HG03571 (cell line): ENCODE data around the gene COQ8B.

Experiments
- ATAC-seq: cut with Tn5 transposase; IDR thresholded peaks from one replicate; pipeline ENCODE4 v1.9.1; 2021; ENCODE audit not compliant: unreplicated experiment

COQ8B gene

DNA sequence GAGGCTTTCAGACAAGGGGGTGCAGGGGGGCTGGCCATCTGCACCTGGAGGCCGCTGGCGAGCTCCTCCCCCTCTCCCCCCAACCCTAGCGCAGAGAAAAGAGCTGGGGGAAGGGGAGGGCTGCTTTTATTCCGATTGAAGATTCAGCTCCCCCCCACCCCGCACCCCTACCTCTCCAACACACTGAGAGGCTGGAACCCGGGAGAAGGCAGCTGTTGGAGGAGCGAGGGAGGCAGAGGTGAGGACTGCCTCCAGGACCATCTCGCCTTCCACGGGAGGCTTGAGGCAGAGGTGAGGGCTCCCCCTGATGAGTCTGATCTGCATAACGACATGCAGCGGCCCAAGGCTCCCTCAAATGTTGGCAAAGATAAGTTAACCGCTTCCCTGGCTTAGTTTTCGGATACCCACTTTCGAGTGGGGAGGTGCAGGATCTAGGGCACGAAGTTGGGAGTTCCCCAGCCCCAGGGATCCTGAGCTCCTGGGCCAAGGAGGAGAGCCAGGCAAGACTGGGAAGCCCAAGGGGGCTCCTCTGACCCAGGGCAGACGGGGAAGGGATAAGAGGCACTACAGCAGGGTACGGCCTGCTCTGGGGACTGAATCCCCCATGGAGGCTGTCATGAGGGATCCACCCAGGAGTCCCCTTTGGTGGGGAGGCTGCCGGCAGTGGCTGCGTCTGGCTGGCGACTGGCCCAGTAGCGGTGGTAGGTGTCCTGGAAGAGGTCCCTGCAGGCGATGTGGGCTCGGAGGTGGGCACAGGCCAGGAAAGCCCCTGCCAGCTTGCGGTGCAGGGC is 25.1 kb downstream of the COQ8B start:
- ATAC-seq = no peak

DNA sequence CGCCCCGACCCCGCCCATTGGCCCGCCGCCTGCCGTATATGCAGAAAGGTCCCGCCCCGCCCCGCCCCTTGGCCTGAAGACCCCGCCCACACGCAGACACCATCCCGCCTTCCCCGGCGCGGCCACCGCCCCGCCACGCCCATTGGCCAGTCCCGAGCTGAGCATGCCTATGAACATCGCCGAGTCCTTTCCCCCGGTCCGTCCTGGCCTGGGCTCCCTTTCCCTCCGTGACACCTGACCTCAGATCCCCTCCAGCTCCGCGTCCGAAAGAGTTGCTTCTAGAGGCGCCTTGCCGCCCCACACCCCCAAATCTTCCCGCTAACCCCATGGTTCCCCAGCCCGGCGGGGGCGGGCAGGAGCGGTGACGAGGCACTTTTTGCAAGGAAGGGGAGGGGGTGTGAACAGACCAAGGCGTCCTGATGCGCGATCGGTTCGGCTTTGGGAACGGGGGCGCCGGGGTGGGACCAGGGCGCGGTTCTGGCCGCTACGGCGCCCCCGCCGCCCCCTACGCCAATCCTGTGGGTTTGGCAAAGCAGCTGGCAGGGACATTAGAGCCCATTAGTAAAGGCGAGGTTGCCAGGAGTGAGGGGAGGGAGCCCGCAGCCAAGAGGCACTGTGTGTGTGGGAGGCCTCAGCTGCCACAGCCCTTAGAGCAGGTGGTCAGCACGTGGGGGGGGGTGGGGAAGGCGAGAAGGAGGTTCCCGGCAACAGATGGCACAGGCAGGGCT is 25.8 kb downstream of the COQ8B start:
- ATAC-seq = no peak

DNA sequence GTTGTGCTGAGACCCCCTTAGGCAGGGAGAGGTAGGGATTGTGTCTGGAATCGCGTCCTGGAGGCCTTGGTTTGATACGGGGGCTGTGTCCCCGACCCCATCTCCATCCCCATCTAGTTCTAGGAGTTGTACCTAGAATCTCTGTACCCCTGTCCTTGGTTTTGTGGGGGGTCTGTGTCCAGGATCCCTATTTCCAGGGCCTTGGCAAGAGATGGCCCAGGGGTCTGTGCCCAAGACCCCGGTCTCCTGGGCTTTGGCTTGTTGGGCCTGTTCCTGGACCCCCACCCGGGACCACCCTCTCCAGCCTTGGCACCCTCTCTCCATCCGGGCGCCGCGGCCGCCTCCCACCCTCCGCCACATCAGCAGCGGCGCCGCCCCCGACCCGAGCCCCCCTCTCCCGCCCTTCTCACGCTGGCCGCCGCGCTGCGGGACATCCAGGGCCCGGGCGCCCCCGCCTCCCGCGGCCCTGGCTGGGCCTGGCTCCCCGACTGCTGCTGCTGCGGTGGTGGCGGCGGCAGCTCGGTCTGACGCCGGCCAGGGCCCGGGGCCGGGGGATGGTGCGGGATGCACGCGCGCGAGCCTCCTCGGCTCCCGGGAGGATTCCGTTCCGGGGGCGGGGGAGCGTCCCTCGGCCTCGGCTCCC is 26.5 kb downstream of the COQ8B start, which contains the start of gene NUMBL:
NUMBL (minus strand) TSS at position 602 of the 643 bp plus-strand sequence; CDS start at position 434, 168 bp downstream.
- no peak for ATAC-seq

DNA sequence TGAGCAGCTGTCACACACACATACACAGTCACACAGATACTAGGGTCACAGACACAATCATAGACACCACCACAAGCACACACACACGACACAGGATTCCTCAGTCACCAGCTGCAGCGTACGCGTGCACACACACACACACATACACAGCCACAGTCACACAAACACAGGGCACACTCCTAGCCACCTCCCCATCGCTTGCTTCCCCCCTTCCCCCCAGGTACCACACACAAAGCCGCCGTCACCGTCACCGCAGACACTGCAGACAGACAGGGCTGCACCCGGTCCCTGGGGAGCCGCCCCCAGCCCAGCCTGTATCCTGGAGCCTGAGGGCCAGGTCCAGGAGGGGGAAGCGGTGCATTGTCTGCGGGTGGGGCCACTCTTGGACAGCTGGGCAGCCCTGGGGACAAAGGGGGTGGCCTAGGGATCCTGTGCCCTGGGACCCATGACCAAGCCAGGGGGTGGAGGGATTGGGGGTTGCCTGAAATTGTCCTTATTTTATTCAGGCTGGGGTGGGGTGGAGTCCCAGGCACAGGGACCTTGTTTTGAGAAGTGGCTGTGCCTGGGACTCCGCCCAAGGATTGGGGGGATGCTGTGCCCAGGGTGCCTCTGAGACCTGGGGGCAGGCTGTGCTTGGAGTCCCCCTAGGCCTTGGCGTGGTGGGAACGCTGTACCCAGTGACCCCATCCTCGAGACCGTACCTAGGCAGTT is 27.2 kb downstream of the COQ8B start:
- ATAC-seq = no peak

DNA sequence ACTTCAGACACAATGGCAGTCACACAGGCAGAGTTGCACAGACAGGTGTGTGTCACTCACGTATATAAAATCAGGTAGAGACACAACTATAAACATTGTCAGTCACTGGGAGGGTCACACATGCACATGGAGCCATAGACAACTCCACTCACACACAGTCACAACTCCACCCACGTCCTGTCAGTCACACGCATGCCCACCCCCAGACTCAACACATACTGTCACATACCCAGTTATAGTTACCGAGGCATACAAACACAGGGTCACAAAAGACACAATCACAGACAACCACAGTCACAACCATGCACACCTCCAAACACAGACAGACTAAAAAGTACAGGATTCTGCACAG is 27.7 kb downstream of the COQ8B start:
- no peak for ATAC-seq

DNA sequence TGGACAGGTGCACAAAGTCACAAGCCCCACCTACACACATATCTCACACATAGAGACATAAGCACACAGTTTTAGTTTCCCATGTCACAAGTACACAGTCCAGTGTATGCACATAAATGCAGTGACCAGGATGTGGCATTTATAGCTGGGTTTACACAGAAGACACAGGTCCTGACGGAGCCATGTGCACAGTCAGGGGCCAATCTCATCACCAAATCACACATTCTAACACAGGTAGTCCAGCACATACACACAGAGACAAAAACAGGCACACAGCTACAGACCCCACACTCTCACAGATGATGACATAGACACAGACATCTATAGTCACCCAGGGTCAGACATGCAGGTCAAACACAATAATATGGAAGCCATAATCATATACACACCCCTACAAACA is 28.4 kb downstream of the COQ8B start:
- no peak for ATAC-seq

DNA sequence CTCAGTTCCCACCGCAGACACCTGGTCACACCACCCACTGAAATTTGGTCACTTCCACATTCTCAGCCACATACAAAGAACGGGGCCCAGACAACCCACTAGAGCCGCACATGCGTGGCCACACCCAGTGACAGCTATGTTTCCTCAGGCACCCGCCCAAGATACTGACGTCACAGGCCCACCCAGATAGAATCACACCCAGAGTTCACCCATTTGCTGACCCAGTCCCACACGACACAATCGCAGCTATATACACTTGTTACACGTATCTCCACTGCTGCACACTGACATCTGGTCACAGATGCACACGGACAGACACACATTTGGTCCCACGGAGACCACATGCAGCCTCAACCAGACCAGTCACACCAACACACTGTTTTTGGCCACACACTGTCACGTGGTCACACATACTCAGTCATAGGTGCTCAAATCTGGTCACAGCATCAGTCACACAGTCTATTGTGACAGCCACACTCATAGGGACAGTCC is 29.1 kb downstream of the COQ8B start:
- no peak for ATAC-seq

DNA sequence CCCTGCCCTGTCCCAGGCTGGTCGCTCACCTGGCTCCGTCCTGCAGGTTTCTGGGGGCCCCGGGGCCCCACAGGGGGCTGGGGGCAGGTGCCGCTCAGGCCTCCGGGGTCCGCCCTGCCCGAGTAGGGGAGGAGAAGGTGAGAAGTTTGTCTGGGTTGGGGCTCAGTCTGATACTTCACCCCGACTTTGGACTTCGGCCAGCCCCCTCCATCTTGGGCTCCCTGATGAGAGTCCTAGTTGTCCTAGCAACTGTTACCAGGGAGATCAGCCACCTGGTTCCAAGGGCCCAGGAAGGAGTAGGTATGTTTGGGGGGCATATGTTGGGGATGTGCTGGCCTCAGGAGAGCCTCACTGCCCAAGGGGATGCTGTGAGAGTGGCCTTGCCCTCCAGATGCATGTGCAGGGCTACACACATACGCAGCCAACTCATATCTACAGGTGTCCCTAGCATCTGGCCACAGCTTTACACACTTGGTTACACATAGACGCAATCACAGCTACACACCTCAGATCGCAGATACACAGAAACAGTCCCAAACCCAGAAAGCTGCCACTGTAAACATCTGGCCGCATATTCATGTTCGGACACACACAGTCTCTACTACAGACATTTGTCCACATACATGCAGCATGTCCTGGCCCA is 29.7 kb downstream of the COQ8B start:
- ATAC-seq = no peak

DNA sequence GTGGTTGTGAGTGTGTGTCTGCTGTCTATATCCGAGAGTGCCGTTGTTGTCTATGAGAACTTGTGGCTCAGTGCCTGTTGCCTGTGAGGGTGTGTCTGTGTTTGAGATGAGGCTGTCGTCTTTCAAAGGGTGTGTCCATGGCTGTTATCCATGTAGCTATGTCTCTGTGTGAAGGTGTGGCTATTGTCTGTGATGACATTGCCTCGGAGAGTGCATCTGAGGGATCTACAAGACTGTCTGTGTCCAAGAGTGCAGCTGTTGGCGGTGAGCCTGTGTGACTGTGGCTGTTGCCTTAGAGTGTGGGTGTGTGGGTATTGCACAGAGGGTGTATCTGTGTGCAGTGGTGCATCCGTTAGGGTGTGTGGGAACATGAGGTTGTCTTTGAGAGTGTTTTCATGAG is 31.1 kb downstream of the COQ8B start:
- no peak for ATAC-seq

DNA sequence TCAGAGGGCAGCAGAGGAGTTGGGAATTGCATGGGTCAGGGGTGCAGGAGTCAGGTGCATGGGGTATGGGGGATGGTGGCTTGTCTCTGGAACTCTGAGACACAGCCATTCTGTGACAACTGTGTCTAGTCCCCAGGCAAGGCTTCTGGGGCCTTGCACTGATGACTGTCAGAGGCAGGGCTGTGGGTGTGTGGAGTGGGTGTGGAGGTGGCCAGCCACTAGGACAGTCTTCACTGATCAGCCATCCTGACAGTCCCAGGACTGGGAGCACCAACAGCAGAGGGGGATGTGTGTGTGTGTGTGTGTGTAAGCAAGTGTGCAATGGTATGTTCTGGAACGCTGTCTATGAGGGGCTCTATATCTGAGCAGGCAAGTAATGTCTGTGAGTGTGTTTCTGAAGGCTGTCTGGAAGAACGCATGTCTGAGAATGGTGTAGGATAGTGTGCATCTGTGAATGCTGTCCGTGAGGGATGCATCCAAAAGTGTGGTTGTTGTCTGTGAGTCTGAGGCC is 31.6 kb downstream of the COQ8B start:
- no peak for ATAC-seq

DNA sequence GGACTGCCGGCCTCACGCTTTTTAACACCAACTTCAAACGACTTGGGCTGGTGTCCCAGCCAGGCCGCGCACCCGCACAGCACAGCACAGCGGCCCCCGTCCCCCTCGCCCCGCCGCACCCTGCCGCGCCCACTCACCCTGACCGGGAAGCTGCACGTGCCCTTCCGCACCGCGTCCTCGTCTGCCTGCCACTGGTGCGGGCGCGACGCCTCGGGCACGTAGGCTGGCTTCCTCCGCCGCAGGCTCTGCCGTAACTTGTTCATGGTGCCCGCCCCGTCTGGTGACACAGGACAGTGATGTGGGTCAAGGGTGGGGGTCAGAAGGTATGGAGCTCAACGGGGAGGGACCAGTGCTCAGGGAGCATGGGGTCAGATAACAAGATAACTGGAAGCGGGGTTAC is 32.4 kb downstream of the COQ8B start:
- ATAC-seq = no peak

DNA sequence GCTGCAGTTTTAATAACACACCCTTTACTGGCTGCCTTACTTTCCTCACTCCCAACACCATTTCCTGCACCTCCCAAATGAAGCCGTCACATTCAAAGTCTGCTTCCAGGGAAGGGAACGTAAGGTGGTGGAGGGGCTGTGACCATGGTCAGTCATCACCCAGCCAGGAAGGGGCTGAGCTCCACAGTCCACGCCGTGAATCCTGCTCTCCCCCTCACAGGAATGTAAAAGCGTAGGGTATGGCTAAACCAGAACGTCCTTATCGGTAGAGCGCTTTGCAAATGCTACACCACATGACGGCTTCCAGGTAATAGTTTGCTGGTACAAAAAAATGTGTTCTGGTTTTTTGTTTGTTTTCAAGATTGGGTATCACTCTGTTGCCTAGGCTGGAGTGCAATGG is 33.2 kb downstream of the COQ8B start:
- no peak for ATAC-seq

DNA sequence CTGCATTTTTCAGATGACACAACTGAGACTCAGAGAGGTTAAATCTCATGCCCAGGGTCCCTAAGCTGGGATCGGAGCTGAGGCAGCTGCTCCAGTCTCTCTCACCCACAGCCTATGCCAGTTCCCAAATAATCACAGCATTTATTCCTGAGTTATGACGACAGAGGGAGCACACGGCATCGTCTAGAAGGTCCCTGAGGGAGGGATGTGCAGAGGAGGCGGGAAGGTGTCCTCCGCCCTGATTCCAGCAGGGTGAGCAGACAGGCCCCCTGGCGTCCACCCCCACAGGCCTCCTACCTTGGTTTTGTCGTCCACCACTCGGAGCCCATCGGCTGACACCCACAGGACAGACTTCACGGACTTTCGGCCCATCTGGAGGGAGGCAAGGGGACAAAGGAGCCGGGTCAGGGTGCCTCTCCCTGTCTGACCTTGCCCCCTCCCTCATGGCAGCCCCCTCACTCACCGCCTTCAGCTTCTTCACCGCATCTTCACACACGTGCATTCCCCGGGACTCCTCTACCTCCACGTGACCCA is 34.2 kb downstream of the COQ8B start:
- ATAC-seq = no peak

DNA sequence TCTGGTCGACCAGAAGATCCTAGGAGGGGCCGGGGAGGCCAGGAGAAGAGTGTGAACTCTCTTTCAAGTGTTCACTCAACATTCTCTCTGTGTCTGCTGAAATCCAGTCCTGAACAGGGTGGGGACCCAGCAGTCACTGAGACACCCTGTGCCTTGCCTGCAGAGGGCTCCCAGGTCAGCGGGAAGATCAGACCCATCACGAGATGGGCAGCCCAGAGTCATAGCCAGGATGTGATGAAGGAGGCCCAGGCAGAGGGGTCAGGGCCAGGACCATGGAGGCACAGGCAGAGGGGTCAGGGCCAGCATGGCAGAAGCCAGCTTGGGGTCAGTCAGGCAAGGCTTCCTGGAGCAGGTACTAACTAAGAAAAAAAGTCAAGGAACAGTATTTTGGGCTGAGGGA is 35.6 kb downstream of the COQ8B start:
- ATAC-seq = no peak

DNA sequence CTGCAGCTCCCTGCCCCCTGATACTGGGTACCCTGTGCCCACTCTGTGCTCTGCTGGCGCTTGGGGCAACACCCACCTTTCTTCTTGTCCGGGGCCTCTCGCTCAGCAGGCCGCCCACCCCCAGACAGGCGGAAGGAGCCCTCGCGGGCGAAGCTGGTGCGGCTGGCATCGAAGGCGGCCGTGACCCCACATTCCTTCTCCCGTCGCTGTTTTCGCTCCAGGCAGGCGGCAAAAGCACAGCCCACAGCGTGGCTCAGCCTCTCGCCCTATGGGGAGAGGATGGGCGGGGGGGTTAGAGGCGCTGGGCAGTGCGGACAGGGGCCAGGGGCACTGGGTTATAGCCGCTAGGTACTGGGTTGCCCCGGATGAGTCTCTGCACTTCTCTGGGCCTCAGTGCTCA is 39.5 kb downstream of the COQ8B start:
- no peak for ATAC-seq

DNA sequence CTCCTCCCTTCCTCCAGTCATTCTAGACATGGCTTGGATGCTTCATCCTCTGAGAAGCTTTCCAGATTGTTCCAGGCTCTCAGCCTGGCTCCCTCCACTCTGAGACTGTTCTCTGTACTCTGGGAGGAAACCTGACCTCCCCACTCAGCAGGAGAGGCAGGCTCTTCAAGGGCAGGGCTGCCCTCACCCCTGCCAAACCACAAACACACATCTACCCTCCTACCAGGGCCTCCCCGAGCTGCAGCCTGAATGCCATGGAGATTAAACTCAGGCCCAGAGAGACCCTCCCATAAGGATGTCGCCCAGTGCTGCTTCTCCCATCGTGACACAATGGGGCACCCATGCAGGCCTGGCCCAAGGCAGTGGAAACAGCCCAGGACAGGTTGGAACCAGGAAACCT is 42.4 kb downstream of the COQ8B start:
- ATAC-seq = no peak

DNA sequence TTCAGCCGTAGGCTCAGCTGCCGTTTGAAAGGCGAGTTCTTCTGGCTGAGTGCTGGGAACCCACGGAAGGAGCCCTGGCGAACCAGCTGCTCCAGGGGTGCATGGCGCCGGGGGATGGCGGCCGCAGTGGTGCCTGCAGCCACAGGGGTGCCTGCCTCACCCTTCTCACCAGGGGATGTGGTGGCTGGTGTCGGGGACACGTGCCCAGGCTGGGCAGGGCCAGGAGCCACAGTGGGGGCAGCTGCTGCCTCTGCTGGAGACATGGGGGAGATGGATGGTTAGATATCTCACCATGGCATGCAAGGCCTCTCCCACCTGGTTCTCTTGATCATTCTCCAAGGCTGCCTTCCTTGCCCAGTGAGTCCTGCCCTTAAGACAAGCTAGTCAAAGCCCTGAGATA is 43.3 kb downstream of the COQ8B start:
- ATAC-seq = no peak

DNA sequence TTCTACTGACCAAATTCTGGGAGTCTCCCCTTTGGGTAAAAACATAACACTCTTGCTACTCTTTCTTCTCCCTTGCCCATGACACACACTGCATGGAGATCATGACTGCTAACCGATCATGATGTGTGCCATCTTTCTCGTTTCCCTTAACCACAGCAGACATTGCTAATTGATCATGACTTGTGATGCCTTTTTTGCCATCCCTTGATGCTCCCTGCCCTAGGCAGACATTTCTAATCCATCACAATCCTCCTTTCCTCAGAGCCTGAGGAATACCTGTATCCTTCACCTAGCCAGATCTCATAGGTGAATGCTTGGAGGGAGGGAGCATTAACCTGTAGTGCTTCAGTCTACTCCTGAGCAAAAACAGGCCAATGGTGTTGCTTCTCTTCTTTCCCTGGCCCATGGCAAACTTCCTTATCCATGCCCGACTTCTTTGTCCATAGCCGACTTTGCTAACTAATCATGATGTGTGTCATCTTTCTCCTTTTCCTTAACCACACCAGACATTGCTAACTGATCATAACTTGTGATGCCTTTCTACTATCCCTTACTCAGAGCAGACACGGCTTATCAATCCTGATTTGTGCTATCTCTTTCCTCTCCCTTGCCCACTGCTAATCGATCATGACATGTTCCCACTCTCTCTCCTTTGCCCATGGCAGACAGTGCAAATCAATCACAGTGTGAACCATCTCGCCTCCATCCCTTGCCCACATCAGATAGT is 44.0 kb downstream of the COQ8B start:
- ATAC-seq = no peak

DNA sequence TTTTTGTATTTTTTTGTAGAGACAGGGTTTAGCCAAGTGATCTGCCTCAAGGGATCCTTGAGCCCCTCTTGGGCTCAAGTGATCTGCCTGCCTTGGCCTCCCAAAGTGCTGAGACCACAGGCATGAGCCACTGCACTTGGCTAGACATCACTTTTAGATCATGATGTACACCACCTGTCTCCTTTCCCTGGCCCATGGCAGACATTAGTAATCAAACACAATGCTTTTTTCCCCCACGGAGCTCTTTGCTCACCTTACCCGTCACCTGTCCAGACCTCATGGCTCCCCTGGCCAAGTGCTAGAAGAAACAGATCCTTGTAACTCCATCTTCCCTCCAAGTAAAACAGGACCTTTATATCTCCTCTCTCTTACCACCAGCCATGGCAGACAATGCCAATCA is 44.6 kb downstream of the COQ8B start:
- no peak for ATAC-seq

DNA sequence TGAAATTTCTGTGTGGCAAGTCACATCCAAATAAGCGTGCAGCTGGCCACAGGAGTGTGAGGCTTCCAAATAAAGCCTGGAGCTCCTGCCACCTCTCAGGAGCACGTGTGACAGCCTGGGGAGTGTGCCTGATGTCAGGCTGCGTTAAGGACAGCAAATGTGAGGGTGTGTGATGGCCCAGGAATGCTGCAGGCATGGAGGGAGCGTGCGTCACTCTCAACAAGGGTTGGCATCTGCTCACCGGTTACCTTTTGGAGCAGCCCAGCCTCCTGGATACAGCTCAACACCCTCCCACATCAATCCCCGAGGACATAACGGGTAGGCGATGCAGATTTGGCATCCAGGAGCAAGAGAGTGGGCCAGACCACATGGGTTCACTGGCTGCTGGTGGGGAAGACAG is 45.3 kb downstream of the COQ8B start:
- ATAC-seq = no peak
